Lower leg skin (tissue), 3 donors: ENCODE data around the gene CDC42EP5.

Experiments used
- CTCF ChIP-seq, 3 donors: fragments of 450-650 bp; IDR thresholded peaks; one replicate each; pipeline ENCODE4 v1.5.1; 2016; ENCODE audit warnings: antibody characterized with exemption in 3 of 3, mild to moderate bottlenecking in 3 of 3, moderate library complexity in 2 of 3
- POLR2A ChIP-seq, 2 donors: fragments of 450-650 bp; IDR thresholded peaks; one replicate each; pipeline ENCODE4 v1.6.1; 2016 to 2017; ENCODE audit warnings: antibody characterized with exemption in 2 of 2, mild to moderate bottlenecking in 1 of 2, moderate library complexity in 1 of 2

DNA sequence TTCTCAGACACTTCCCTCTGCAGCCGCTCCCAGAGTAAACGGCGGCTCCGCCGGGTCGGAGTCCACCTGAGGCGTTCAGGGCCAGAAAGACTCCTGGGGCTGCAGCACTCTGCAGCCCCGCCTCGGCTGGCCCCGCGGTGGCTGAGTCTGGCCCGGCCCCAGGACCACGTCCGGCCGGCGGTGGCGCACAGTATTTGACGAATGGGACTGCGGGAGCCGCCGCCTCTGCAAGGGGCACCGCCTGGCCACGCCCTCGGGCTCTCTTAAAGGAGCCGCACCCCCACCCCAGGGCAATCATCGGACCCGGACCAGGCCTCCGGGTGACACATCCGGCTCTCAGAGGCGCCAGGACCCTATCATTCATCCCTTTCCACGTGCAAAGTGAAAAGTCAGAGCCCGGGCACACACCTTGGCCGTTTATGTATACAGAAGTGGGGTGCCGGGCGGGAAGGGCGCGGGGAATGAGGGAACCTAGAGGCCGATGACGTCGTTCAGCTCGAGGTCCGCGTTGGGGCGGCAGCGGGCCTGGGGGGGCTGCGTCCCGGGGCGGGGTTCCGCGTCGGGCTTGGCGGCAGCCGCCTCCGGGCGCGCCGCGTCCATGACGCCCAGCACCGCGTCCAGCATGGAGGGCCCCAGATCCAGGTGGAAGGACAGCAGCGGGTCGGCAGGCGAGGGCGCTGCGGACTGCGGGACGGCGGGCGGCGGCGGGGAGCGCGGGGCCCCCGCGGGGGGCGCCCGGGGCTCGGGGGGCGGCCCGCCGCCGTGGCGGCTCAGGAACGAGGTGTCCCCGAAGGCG, 8.3 kb downstream of the CDC42EP5 start:
- TF ChIP-seq CTCF (IDR thresholded peaks at IDR 0.05) = no peak
- no peak for TF ChIP-seq POLR2A (IDR thresholded peaks at IDR 0.05)
